Right atrium auricular region (tissue), 2 donors: ENCODE data around the gene SULT1A2. TPM values are rescaled to one million over a fixed set of nuclear protein-coding genes. Genes with fewer than 3 reads are reported as not detected.
"Not testable (repeated sequence)": the region's sequence is repeated elsewhere in the genome, so short reads cannot be mapped to it uniquely, and the experiment has no call there.

Experiments used
- DNase-seq: peaks from one replicate; pipeline ENCODE4 v3.0.0-alpha.2; 2019; ENCODE audit warnings: low spot score
- H3K27ac ChIP-seq, 2 donors: fragments of 200-600 bp; sonication (generic); 1 replicate in 1 of 2; 2 replicates in 1 of 2; pipeline ENCODE4 v1.5.1; 2016 to 2019
- H3K27me3 ChIP-seq, 2 donors: fragments of 200-600 bp; sonication (generic); one replicate each; pipeline versions ENCODE4 v1.5.1 to v1.6.0; 2017 to 2019
- H3K36me3 ChIP-seq: fragments of 200-600 bp; sonication (generic); one replicate; pipeline ENCODE4 v1.5.1; 2016
- H3K4me1 ChIP-seq, 2 donors: fragments of 200-600 bp; sonication (generic); one replicate each; pipeline versions ENCODE4 v1.5.1 to v1.6.0; 2017 to 2019
- H3K4me3 ChIP-seq, 2 donors: fragments of 200-600 bp; sonication (generic); 1 replicate in 1 of 2; 2 replicates in 1 of 2; pipeline ENCODE4 v1.5.1; 2017 to 2019; ENCODE audit warnings: mild to moderate bottlenecking in 1 of 2, moderate library complexity in 1 of 2
- H3K9me3 ChIP-seq, 2 donors: fragments of 200-600 bp; sonication (generic); one replicate each; pipeline ENCODE4 v1.5.1; 2019
- total RNA-seq, 2 donors: library from RNA; depleted of rRNA; stranded (reverse); fragments of >200 nt; gene quantifications; one replicate each; pipeline ENCODE4 v1.1.0, GENCODE V29; 2016
- TF ChIP-seq, protein P1 (sequence below), 2 donors: fragments of 200-600 bp; sonication (generic); IDR thresholded peaks; one replicate each; pipeline ENCODE4 v1.5.1; 2019; ENCODE audit warnings: antibody characterized with exemption in 2 of 2

The SULT1A2 gene
- total RNA-seq, 2 donors from 2014 or later, result 1.9 to 2.7 TPM

DNA sequence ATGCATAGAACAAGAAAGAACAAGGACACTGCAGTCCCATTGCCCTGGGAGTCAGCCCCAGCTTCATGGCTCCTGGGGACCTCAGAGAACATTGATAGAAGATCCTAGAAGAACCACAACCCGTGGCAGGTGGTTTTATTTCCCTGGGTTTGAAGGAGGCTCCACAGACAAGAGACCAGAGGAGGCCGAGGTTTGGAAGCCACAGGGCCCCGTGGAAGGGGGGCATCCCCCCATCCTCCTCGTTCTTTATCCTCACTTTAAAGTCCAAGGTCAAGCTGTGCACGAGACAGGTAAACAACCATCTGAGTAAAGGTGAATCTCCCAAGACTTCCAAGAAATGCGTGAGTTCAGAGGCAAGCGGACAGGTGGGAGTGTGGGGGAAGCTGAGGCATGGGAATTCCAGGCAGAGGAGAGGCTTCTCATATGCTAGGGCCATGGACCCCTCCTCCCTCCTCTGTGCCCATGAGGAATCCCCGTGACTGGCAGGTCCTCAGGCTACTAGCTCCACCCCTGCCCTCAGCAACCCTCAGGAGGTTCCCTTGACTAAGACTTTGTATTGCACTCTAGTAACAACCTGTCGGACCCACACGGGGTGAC, 13.8 kb upstream of the SULT1A2 start:
- TF ChIP-seq, protein P1, sequence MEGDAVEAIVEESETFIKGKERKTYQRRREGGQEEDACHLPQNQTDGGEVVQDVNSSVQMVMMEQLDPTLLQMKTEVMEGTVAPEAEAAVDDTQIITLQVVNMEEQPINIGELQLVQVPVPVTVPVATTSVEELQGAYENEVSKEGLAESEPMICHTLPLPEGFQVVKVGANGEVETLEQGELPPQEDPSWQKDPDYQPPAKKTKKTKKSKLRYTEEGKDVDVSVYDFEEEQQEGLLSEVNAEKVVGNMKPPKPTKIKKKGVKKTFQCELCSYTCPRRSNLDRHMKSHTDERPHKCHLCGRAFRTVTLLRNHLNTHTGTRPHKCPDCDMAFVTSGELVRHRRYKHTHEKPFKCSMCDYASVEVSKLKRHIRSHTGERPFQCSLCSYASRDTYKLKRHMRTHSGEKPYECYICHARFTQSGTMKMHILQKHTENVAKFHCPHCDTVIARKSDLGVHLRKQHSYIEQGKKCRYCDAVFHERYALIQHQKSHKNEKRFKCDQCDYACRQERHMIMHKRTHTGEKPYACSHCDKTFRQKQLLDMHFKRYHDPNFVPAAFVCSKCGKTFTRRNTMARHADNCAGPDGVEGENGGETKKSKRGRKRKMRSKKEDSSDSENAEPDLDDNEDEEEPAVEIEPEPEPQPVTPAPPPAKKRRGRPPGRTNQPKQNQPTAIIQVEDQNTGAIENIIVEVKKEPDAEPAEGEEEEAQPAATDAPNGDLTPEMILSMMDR (IDR thresholded peaks at IDR 0.05), result no peak
- H3K27ac ChIP-seq, result peak overlapping the region in 1 of 2 donors; percentile 62
- no peaks in the 10 kb centered on the region for H3K9me3 ChIP-seq
- H3K27me3 ChIP-seq, result no peaks in the 10 kb centered on the region
- peaks cover 0 to 22% of the 10 kb centered on the region in 2 donors for H3K4me1 ChIP-seq
- DNase-seq, result no peak
- no peak overlapping the region for H3K4me3 ChIP-seq
- no peaks in the 10 kb centered on the region for H3K36me3 ChIP-seq

DNA sequence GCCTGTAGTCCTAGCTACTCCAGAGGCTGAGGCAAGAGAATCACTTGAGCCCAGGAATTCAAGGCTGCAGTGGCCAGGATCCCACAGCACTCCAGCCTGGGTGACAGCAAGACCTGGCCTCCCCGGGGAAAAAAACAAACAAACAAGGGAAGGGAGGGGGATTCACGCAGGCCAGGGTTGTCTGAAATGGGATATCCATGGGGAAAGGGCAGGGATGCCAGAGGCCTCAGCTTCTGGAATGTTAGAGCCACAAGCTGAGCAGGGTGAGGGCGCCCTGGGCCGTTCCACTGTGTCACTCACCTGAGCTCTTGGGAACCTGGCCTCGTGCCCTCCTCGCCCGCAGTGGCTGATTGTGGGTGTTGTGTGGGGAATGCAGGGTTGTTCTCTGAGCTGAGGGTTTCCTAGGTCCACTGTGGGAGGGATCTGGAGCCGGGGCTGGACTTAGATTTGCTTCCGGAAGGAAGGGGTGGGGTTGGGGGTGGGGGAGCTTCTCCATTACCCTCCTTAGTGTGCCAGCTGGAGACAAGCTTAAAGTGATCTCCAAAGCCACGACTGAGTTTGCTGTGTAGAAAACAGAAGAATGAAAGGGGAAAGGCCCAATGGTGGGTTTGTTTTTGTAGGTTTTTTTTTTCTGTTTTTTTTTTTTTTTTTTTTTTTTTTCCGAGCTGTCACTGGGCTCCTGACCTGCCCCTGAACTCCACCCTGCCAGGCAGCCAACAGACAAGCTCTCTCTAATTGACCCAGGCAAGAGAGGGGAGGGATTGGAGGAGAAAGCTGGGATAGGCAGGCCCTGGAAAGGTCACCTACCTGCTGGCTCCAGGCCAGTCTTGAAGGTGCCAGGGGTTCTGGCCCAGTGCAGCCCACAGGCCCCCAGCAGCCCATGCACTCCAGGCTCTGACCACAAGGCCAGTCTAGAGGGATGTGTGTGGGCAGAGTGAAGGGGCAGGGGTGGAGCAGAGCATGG, 13.1 kb upstream of the SULT1A2 start, which contains the start of gene SULT1A1:
Gene SULT1A1 (minus strand): TSS at position 414 of the 964 bp plus-strand sequence. CDS start 1,189 bp downstream, outside the sequence.
- DNase-seq, result peak; percentile 84
- peak within 1 kb of the TSS; percentile 19 to 62 for H3K27ac ChIP-seq
- no peaks in the 10 kb centered on the region for H3K27me3 ChIP-seq
- TF ChIP-seq, protein P1 (IDR thresholded peaks at IDR 0.05), result no peak
- no peaks in the 10 kb centered on the region for H3K9me3 ChIP-seq
- H3K4me3 ChIP-seq, result peak within 1 kb of the TSS; percentile 16 to 48
- no peaks in the 10 kb centered on the region for H3K36me3 ChIP-seq
- H3K4me1 ChIP-seq, result peaks cover 0 to 22% of the 10 kb centered on the region in 2 donors

DNA sequence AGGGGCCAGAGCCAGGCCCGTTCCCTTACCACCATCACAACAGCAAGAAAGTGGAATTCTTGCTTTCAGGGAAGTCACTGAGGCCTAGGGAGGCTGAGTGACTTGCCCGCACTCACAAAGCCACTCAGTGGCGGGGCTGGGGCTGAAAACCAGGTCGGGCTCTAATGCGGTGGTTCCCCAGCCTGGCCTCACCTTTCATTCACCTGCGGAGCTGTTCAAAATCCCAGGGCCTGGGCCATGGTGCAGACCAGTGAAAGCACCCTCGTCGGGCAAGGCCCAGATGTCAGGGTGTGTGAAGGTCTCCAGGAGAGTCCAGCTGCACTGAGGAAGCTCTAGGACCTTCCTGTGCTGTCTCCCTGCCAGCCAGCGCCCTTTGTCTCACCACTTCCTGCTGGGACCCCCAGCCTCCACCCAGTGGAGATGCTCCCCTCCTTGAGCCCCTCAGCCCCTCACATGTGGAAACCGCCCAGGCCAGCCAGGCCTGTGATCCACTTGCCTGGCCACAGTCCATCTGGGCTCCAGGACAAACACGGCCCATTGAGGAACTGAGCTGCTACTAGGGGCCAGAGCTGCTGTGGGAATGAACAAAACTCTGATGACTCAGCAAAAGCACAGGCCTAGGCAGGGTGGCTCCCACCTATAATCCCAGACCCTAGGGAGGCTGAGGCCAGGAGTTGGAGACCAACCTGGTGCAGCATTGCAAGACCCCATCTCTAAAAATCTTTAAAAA, 12.2 kb upstream of the SULT1A2 start:
- H3K4me1 ChIP-seq, result peaks cover 0 to 22% of the 10 kb centered on the region in 2 donors
- peak overlapping the region; percentile 16 to 48 for H3K4me3 ChIP-seq
- H3K9me3 ChIP-seq, H3K36me3 ChIP-seq, H3K27me3 ChIP-seq, DNase-seq: not testable (repeated sequence)
- peak overlapping the region; percentile 19 to 62 for H3K27ac ChIP-seq

DNA sequence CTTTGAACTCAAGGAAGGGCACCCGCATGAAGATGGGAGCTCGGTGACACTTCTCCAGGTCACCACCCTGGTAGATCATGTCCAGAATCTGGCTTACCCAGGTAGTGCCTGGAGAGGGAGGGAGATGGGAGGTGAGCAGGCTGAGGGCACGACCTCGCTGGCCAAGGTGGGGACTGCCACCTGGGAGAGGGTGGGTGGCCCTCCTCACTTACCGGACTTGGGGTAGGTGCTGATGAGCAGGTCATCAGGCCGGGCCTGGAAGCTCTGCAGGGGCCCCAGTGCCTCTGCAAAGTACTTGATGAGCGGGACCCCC, 11.6 kb upstream of the SULT1A2 start:
- peaks cover 0 to 22% of the 10 kb centered on the region in 2 donors for H3K4me1 ChIP-seq
- H3K9me3 ChIP-seq, H3K27ac ChIP-seq, H3K36me3 ChIP-seq, H3K27me3 ChIP-seq, DNase-seq, H3K4me3 ChIP-seq: not testable (repeated sequence)

DNA sequence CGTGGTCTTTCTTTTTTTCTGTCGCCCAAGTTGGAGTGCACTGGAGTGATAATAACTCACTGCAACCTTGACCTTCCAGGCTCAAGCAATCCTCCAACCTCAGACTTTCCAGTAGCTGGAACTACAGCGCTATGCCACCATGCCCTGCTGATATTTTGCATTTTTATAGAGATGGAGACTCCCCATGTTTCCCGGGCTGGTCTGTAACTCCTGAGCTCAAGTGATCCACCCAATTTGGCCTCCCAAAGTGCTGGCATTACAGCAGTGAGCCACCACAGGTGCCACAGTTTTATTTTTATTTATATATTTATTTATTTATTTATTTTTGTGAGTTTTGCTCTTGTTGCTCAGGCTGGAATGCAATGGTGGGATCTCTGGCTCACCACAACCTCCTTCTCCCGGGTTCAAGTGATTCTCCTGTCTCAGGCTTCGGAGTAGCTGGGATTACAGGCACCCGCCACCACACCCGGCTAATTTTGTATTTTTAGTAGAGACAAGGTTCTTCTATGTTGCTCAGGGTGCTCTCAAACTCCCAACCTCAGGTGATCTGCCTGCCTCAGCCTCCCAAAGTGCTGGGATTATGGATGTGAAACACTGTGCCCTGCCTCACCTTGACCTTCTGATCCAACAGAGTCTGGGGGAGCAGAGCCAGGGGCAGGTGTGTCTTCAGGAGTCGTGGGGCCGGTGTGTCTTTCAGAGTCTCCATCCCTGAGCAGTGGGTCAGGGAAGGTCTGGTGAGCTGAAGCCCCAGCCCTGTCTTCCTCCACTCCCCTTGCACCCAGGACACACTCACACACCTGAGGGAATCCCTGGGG, 11.0 kb upstream of the SULT1A2 start:
- peaks cover 0 to 22% of the 10 kb centered on the region in 2 donors for H3K4me1 ChIP-seq
- H3K27me3 ChIP-seq, H3K9me3 ChIP-seq, H3K36me3 ChIP-seq, DNase-seq, H3K27ac ChIP-seq, H3K4me3 ChIP-seq: not testable (repeated sequence)

DNA sequence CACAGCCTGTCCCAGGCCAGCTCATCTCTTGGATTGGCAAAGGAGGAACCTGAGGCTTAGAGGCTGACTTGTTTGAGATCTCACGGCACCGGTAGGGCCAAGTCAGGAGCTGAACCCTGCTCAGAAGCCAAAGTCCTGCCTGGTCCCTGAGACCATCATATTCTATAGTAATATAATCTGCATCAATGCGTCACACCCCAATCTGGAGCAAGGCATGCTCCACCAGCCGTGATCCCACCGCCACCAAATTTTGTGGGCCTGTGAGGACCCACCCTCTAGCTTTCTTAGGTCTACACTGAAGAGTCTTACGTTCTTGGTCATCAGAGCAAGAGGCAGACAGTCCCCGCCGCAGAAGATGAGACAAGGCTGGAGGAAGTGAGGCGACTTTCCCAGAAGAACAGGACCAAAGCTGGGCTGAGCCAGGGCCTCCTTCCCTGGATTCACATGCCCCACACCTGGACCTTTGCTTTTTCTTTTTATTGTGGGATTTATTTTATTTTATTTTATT, 10.3 kb upstream of the SULT1A2 start:
- no peaks in the 10 kb centered on the region for H3K36me3 ChIP-seq
- no peak overlapping the region for H3K27ac ChIP-seq
- TF ChIP-seq, protein P1 (IDR thresholded peaks at IDR 0.05), result no peak
- peaks cover 0 to 22% of the 10 kb centered on the region in 2 donors for H3K4me1 ChIP-seq
- no peak overlapping the region for H3K4me3 ChIP-seq
- no peaks in the 10 kb centered on the region for H3K27me3 ChIP-seq
- no peaks in the 10 kb centered on the region for H3K9me3 ChIP-seq
- no peak for DNase-seq
